GM23338 (cell line): Measurements from ENCODE around the gene UBASH3B. TPM values are rescaled to one million over a fixed set of nuclear protein-coding genes. Genes with fewer than 3 reads are reported as not detected.

Experiments used
- ATAC-seq: fragments of 200-7000 bp; cut with Tn5 transposase; 3 replicates; pipeline ENCODE4 v1.9.1; 2020
- DNase-seq: peaks from one replicate; pipeline ENCODE4 v3.0.0-alpha.2; 2015; ENCODE audit warnings: low spot score
- H2AFZ ChIP-seq: fragments of 200-600 bp; sonication (generic); 2 replicates; pipeline ENCODE4 v1.8.0; 2016; ENCODE audit warnings: antibody characterized with exemption, mild to moderate bottlenecking, moderate library complexity
- H3F3A ChIP-seq: fragments of 200-600 bp; sonication (generic); replicated peaks from 2 replicates; pipeline ENCODE4 v1.8.0; 2017; ENCODE audit warnings: antibody characterized with exemption, mixed run types, low read depth
- H3K27ac ChIP-seq: fragments of 200-600 bp; sonication (generic); 2 replicates; pipeline ENCODE4 v1.6.1; 2016; ENCODE audit warnings: low read depth
- H3K27me3 ChIP-seq: fragments of 200-600 bp; sonication (generic); 2 replicates; pipeline ENCODE4 v1.8.0; 2016; ENCODE audit warnings: mild to moderate bottlenecking, mixed run types, moderate library complexity; ENCODE audit not compliant: insufficient read depth
- H3K36me3 ChIP-seq: fragments of 200-600 bp; sonication (generic); 2 replicates; pipeline ENCODE4 v1.8.0; 2016; ENCODE audit warnings: mild to moderate bottlenecking; ENCODE audit not compliant: insufficient read depth
- H3K4me1 ChIP-seq: fragments of 200-600 bp; sonication (generic); 2 replicates; pipeline ENCODE4 v1.8.0; 2016; ENCODE audit warnings: mild to moderate bottlenecking, moderate library complexity; ENCODE audit not compliant: insufficient read depth
- H3K4me2 ChIP-seq: fragments of 200-600 bp; sonication (generic); 2 replicates; pipeline ENCODE4 v1.7.1; 2017; ENCODE audit warnings: mixed run types
- H3K4me3 ChIP-seq: fragments of 200-600 bp; sonication (generic); 2 replicates; pipeline ENCODE4 v1.6.1; 2016; ENCODE audit warnings: mixed run types
- H3K79me2 ChIP-seq: fragments of 200-600 bp; sonication (generic); replicated peaks from 2 replicates; pipeline ENCODE4 v1.8.0; 2017; ENCODE audit warnings: mild to moderate bottlenecking; ENCODE audit not compliant: insufficient read depth
- H3K9me2 ChIP-seq: fragments of 200-600 bp; sonication (generic); 2 replicates; pipeline ENCODE4 v1.8.0; 2017; ENCODE audit not compliant: insufficient read depth
- H4K20me1 ChIP-seq: fragments of 200-600 bp; sonication (generic); replicated peaks from 2 replicates; pipeline ENCODE4 v1.8.0; 2017; ENCODE audit warnings: mild to moderate bottlenecking; ENCODE audit not compliant: insufficient read depth
- H3K27ac Mint-ChIP-seq: 2 replicates; pipeline ENCODE4 v1.8.0; 2020; ENCODE audit warnings: inconsistent platforms, mild to moderate bottlenecking, moderate library complexity, mixed read lengths
- H3K27me3 Mint-ChIP-seq: 3 replicates; pipeline ENCODE4 v1.8.0; 2022; ENCODE audit warnings: low read depth, mild to moderate bottlenecking, moderate library complexity, mixed read lengths, inconsistent platforms; ENCODE audit not compliant: insufficient read depth, poor library complexity
- H3K36me3 Mint-ChIP-seq: 3 replicates; pipeline ENCODE4 v1.8.0; 2021; ENCODE audit warnings: low read depth, mild to moderate bottlenecking, inconsistent platforms, moderate library complexity, mixed read lengths
- H3K4me1 Mint-ChIP-seq: 3 replicates; pipeline ENCODE4 v1.8.0; 2020; ENCODE audit warnings: mild to moderate bottlenecking, inconsistent platforms, mixed read lengths
- H3K4me3 Mint-ChIP-seq: 3 replicates; pipeline ENCODE4 v1.8.0; 2021; ENCODE audit warnings: moderate library complexity, mild to moderate bottlenecking, inconsistent platforms, mixed read lengths
- H3K9me3 Mint-ChIP-seq: 3 replicates; pipeline ENCODE4 v1.8.0; 2020; ENCODE audit warnings: moderate library complexity, mild to moderate bottlenecking, inconsistent platforms, mixed read lengths
- CREB1 ChIP-seq: fragments of 250-450 bp; sonication (Bioruptor Pico); IDR thresholded peaks from 2 replicates; pipeline ENCODE4 v1.5.0; 2020; ENCODE audit warnings: low read depth, mild to moderate bottlenecking, moderate library complexity
- ETS1 ChIP-seq: IDR thresholded peaks from 2 replicates; pipeline ENCODE4 v1.6.1; 2016; ENCODE audit warnings: antibody characterized with exemption
- EZH2 ChIP-seq: fragments of 200-600 bp; sonication (generic); IDR thresholded peaks from one replicate; pipeline ENCODE4 v1.8.0; 2017; ENCODE audit warnings: antibody characterized with exemption, mild to moderate bottlenecking, low read depth; ENCODE audit not compliant: unreplicated experiment
- EZH2phosphoT487 ChIP-seq: fragments of 200-600 bp; sonication (generic); IDR thresholded peaks from one replicate; pipeline ENCODE4 v1.8.1; 2018; ENCODE audit warnings: antibody characterized with exemption; ENCODE audit not compliant: unreplicated experiment
- JUNB ChIP-seq: IDR thresholded peaks from one replicate; pipeline ENCODE4 v1.6.1; 2016; ENCODE audit warnings: antibody characterized with exemption; ENCODE audit not compliant: unreplicated experiment
- NANOG ChIP-seq: IDR thresholded peaks from 2 replicates; pipeline ENCODE4 v1.6.1; 2016; ENCODE audit warnings: antibody characterized with exemption, borderline replicate concordance
- STAT1 ChIP-seq: IDR thresholded peaks from one replicate; pipeline ENCODE4 v1.6.1; 2016; ENCODE audit warnings: antibody characterized with exemption; ENCODE audit not compliant: unreplicated experiment
- ZNF114 ChIP-seq: fragments of 250-450 bp; sonication (Bioruptor Pico); IDR thresholded peaks from 2 replicates; pipeline ENCODE4 v1.5.0; 2020; ENCODE audit warnings: mild to moderate bottlenecking, moderate library complexity
- ZNF462 ChIP-seq: fragments of 250-450 bp; sonication (Bioruptor Pico); IDR thresholded peaks from 2 replicates; pipeline ENCODE4 v1.5.0; 2020; ENCODE audit warnings: mild to moderate bottlenecking, moderate library complexity
- polyA plus RNA-seq: library from polyadenylated mRNA; unstranded; fragments of >200 nt; fragmentation: Nextera tagmentation; extraction: Ambion mirVana; gene quantifications from 2 replicates; pipeline ENCODE4 v1.2.1, GENCODE V29; 2016
- total RNA-seq: library from RNA; depleted of rRNA; stranded (reverse); fragments of >200 nt; shearing (Covaris generic); gene quantifications from 2 replicates; pipeline ENCODE4 v1.2.3, GENCODE V29; 2014

The UBASH3B gene
- total and polyA plus RNA-seq, 2 experiments from 2014 or later = 2.1 to 12.0 TPM

GRCh38 chr11:122637541-122637940, 18.0 kb upstream of the UBASH3B start (continued):
- no peak for TF ChIP-seq ZNF462
- TF ChIP-seq JUNB = no peak
- TF ChIP-seq ZNF114 (CRISPR knock-in tag) = no peak
- TF ChIP-seq STAT1 = no peak

- H3K27ac Mint-ChIP-seq = no peak overlapping the region
- DNase-seq = no peak
- TF ChIP-seq ETS1 (no peak), NANOG (no peak), CREB1 (CRISPR knock-in tag) (no peak), EZH2 (no peak), ZNF462 (no peak), EZH2phosphoT487 (no peak), JUNB (no peak), ZNF114 (CRISPR knock-in tag) (no peak)
These were observed 13.0 kb upstream of the UBASH3B start for GRCh38 chr11:122642472-122642922.

More at GRCh38 chr11:122642472-122642922, 13.0 kb upstream of the UBASH3B start:
- no peak overlapping the region for H3K27ac ChIP-seq
- ATAC-seq = no peak
- H3K9me3 Mint-ChIP-seq = no peaks in the 10 kb centered on the region
- H3K4me3 Mint-ChIP-seq = no peak overlapping the region
- H3K4me3 ChIP-seq = no peak overlapping the region
- H3F3A ChIP-seq = no peaks in the 10 kb centered on the region
- H3K4me1 Mint-ChIP-seq = no peaks in the 10 kb centered on the region
- peaks cover 2% of the 10 kb centered on the region for H3K27me3 Mint-ChIP-seq
- H3K27me3 ChIP-seq = no peaks in the 10 kb centered on the region
- no peaks in the 10 kb centered on the region for H3K9me2 ChIP-seq
- H4K20me1 ChIP-seq = no peaks in the 10 kb centered on the region
- no peaks in the 10 kb centered on the region for H3K36me3 Mint-ChIP-seq
- no peak overlapping the region for H3K4me2 ChIP-seq
- H3K79me2 ChIP-seq = no peaks in the 10 kb centered on the region
- H3K4me1 ChIP-seq = no peaks in the 10 kb centered on the region
- H3K36me3 ChIP-seq = no peaks in the 10 kb centered on the region
- no peak overlapping the region for H2AFZ ChIP-seq
